ENCODE results near the gene DIP2B.

- TF ChIP-seq CTCF (IDR thresholded peaks at IDR 0.05): no peak
- no peak for TF ChIP-seq POLR2A (IDR thresholded peaks at IDR 0.05)
Measured at GRCh38 chr12:50506753-50507473, 2.1 kb downstream of the DIP2B start.
